Stimulated activated CD4-positive, alpha-beta T cell treated with anti-CD3 and anti-CD28 coated beads, Interleukin-1b, Interleukin-23, amount 100 ng/mL, for 24 hours (primary cell): ENCODE results near the gene PTPRT.
"Not testable (repeated sequence)": the region's sequence is repeated elsewhere in the genome, so short reads cannot be mapped to it uniquely, and the experiment has no call there.

Experiments
- DNase-seq, 4 experiments: peaks; one replicate each; pipeline ENCODE4 v3.0.0-alpha.2; 2020; ENCODE audit warnings: low read depth in 4 of 4, low spot score in 1 of 4

PTPRT gene

GRCh38 chr20:43187476-43188233 is 2.1 kb downstream of the PTPRT start:
- peak; percentile 11 to 41 (median 28) for DNase-seq

GRCh38 chr20:43186312-43186711 is 3.4 kb downstream of the PTPRT start:
- no peak for DNase-seq

GRCh38 chr20:43185901-43186300 is 3.8 kb downstream of the PTPRT start:
- DNase-seq: no peak

GRCh38 chr20:43183536-43184070 is 6.1 kb downstream of the PTPRT start:
- DNase-seq: no peak

GRCh38 chr20:43178080-43178479 is 11.6 kb downstream of the PTPRT start:
- DNase-seq: no peak

GRCh38 chr20:43176726-43177125 is 13.0 kb downstream of the PTPRT start:
- DNase-seq: no peak

GRCh38 chr20:43171930-43172329 is 17.8 kb downstream of the PTPRT start:
- DNase-seq: no peak

GRCh38 chr20:43170771-43171170 is 18.9 kb downstream of the PTPRT start:
- no peak for DNase-seq

- no peak for DNase-seq
Measured at GRCh38 chr20:43167615-43168014, 22.1 kb downstream of the PTPRT start.

GRCh38 chr20:43167021-43167420 is 22.7 kb downstream of the PTPRT start:
- no peak for DNase-seq

- no peak for DNase-seq
Measured at GRCh38 chr20:43165611-43166010, 24.1 kb downstream of the PTPRT start.

GRCh38 chr20:43164736-43165135 is 25.0 kb downstream of the PTPRT start:
- not testable (repeated sequence) for DNase-seq

GRCh38 chr20:43161716-43162115 is 28.0 kb downstream of the PTPRT start:
- DNase-seq: no peak

- DNase-seq: no peak
Measured at GRCh38 chr20:43160941-43161340, 28.8 kb downstream of the PTPRT start.

- no peak for DNase-seq
Measured at GRCh38 chr20:43159994-43160393, 29.7 kb downstream of the PTPRT start.

GRCh38 chr20:43155366-43156100 is 34.2 kb downstream of the PTPRT start:
- DNase-seq: no peak

- DNase-seq: no peak
Measured at GRCh38 chr20:43151901-43152300, 37.8 kb downstream of the PTPRT start.

- DNase-seq: no peak
Measured at GRCh38 chr20:43151256-43151655, 38.5 kb downstream of the PTPRT start.

- DNase-seq: no peak
Measured at GRCh38 chr20:43140726-43141125, 49.0 kb downstream of the PTPRT start.

GRCh38 chr20:43138061-43138770 is 51.5 kb downstream of the PTPRT start:
- DNase-seq: no peak

- no peak for DNase-seq
Measured at GRCh38 chr20:43137160-43137559, 52.5 kb downstream of the PTPRT start.

- DNase-seq: no peak
Measured at GRCh38 chr20:43124241-43124640, 65.5 kb downstream of the PTPRT start.
